GM18867 (cell line): ENCODE data around the gene EHD2.
A peak's percentile ranks its signal among the peaks of the same experiment; 100 is the strongest.
"Not testable (repeated sequence)": the region's sequence is repeated elsewhere in the genome, so short reads cannot be mapped to it uniquely, and the experiment has no call there.

Experiments
- ATAC-seq: cut with Tn5 transposase; IDR thresholded peaks from one replicate; pipeline ENCODE4 v1.9.1; 2021; ENCODE audit warnings: mild to moderate bottlenecking, moderate library complexity; ENCODE audit not compliant: unreplicated experiment

Gene EHD2

DNA sequence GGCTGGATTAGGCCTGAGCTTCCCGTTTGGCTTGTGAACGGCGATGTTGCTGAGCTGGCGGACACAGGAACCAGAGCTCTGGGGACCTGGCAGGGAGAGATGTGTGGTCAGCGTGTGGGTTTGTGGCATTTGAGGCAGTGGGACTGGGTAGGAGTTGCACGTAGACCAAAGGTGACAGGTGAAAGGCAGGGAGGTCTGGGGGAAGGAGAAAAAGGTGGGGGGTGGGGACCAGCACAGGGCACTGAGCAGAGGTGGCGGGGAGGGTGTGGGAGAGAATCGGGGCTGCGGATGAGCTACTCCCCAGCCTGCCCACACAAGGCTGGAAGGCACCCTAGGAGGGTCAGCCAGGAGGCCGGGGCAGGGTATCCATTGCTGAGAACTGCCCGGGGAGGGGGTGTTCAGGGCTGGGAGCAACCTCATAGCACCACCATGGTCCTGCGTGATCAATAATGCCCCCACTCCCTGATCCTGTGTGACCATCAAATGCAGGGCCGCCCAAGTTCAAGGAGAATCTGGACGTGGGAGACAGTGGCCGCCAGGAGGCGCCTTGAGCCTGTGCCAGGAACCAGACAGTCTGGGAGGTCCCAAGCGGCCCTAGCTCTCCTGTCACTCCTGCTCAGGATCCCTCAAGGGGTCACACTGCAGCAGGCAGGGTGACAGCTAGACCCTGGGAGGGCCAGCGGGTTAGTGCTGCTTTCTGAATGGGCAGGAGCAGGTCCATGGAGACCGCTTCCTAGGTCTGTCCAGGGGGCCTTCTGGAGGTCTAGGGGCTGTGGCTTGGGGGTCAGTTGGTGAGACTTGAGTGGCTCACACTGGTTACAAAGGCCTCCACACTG, 52.5 kb downstream of the EHD2 start:
- ATAC-seq, result no peak

- ATAC-seq, result no peak
These were observed 53.1 kb downstream of the EHD2 start for GRCh38 chr19:47766359-47766620.

- no peak for ATAC-seq
These were observed 53.4 kb downstream of the EHD2 start for GRCh38 chr19:47766670-47767069.

- no peak for ATAC-seq
These were observed 54.1 kb downstream of the EHD2 start for GRCh38 chr19:47767349-47767748.

- no peak for ATAC-seq
These were observed 55.4 kb downstream of the EHD2 start for GRCh38 chr19:47768604-47769003.

DNA sequence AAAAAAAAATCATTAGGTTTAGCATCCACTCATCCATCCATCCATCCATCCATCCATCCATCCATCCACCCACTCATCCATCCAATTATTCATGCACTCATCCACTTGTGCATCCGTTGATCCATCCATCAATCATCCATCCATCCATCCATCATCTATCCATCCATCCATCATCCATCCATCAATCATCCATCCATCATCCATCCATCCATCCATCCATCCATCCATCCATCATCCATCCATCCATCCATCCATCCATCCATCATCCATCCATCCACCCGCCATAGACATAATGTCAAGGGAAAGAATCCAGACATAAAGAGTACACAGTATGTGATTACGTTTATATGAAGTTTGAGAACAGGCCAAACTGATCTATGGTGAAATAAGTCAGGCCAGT, 56.3 kb downstream of the EHD2 start:
- no peak for ATAC-seq

GRCh38 chr19:47771291-47771690, 58.1 kb downstream of the EHD2 start:
- not testable (repeated sequence) for ATAC-seq

GRCh38 chr19:47776568-47776967, 63.3 kb downstream of the EHD2 start:
- no peak for ATAC-seq

- ATAC-seq, result not testable (repeated sequence)
These were observed 64.2 kb downstream of the EHD2 start for GRCh38 chr19:47777245-47778048.

DNA sequence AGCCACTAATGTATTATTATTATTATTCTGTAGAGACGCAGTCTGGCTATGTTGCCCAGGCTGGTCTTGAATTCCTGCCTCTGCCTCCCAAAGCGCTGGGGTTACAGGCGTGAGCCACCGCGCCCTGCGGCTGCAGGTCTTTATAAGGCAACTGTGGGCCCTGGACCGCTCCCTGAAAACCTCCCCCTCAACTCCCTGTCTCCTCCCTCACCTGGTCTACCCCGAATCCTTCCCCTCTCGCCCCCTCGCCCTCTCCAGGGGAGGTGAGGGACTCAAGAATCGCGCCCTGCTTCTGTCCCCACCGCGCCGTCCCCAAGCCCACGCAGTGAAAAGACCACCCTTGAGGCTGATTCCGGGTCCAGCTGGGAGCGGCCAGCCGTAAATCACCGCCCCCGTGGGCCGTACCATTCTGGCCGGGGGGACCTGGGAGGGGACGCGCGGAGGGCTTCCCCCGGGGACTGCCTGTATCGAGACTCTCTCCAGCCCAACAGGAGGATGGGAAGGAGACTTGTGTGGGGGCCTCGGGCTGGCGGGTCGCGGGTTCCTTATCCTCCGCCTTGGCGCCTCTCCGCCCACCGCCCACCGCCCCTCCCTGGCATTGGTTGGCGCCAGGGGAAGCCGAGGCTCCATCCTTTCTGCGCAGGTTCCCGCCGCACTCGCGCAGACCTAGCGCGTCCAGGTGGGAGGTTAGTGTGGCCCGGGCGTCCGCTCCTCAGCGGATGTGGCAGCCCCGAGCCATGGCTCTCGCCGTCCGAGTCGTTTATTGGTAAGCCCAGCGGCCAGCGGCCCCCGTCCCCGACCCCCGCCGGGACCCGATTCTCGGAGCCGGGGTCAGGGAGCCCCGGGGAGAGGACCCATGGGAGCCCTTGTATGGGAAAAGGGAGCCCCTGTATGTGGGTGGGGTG, 65.1 kb downstream of the EHD2 start, which contains the start of gene SELENOW:
SELENOW (plus strand) TSS at position 655 of the 905 bp plus-strand sequence; CDS start at position 738, 83 bp downstream.
- peak; percentile 76 for ATAC-seq

DNA sequence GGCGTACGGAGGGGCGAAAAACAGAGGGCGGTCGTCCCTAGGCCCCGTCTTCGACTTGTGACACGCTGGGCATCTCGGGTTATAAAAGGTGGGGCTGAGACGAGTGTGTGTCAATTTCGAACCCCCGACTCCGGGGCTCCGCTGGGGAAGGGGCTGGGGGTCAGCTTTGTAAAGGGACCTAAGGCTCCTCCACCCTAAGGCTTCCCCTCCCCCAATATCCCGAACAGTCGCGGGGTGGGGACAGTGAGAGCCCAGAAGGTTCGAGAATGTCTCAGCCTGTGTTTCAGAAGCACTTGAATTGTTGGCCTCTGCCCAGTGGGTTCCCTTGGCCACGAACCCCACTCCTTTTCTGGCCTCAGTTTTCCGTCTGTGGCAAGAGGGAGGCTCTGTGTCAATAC, 65.7 kb downstream of the EHD2 start:
- no peak for ATAC-seq

GRCh38 chr19:47779524-47780214, 66.4 kb downstream of the EHD2 start:
- ATAC-seq, result no peak

DNA sequence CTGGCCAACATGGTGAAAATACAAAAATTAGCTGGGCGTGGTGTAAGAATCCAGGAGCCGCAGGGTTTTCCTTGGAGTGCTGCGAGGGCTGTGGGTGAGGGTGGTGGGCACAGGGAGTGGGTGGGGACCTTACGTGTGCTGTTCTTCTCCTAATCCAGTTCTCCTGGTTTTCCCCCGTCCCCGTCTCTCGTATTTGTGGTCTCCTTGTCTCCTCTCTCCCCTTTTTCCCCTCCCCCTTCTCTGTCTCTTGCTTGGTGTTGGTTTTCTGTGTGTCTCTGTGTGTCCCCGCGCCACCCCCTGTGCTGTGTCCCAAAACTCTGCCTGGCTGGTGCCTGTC, 67.0 kb downstream of the EHD2 start:
- no peak for ATAC-seq

GRCh38 chr19:47781590-47782262, 68.5 kb downstream of the EHD2 start:
- no peak for ATAC-seq

DNA sequence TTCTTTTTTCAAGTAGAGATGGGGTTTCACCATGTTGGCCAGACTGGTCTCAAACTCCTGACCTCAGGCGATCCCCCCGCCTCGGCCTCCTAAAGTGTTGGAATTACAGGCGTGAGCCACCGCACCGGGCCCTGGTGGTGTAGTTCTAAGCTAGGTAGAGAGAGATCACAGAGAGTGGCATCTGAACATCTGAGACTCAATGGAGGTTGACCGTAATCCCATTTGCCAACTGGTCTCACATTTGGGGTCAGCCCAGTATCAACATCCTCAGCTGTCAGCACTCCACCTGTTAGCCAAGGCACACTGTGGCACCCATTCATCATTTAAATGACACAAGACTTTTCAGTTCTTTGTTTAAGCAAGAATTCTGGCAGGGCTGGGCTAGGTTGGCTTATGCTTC, 73.3 kb downstream of the EHD2 start:
- ATAC-seq, result no peak

DNA sequence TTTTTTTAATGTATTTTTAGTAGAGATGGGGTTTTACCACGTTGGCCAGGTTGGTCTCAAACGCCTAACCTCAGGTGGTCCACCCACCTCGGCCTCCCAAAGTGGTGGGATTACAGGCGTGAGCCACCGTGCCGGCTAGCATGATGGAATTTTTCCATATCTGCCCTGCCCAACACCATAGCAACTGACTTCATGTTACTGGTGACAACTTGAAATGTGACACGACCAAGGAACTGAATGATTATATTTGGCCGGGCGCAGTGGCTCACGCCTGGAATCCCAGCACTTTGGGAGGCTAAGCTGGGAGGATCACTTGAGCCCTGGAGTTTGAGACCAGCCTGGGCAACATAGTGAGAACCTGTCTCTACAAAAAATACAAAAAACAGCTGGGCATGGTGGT, 74.1 kb downstream of the EHD2 start:
- not testable (repeated sequence) for ATAC-seq

- ATAC-seq, result not testable (repeated sequence)
These were observed 76.6 kb downstream of the EHD2 start for GRCh38 chr19:47789811-47790210.

DNA sequence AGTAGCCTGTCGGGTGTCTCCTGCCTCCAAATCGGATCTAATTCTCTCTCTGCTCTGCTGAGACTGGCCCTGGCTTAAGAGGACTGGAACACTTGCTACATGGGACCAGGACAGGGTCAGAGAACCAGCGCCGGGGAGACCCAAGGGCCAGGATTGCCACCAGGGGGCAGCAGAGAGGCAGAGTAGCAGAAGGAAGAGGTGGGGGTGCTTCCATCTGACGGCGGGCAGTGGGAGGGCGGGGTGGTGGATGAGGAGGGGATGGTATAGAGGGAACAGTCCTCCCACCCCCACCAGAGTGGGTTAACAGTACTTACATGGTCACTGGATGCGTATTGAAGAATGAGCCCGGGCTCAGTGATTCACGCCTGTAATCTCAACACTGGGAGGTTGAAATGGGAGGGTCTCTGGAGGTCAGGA, 77.2 kb downstream of the EHD2 start:
- ATAC-seq, result no peak

DNA sequence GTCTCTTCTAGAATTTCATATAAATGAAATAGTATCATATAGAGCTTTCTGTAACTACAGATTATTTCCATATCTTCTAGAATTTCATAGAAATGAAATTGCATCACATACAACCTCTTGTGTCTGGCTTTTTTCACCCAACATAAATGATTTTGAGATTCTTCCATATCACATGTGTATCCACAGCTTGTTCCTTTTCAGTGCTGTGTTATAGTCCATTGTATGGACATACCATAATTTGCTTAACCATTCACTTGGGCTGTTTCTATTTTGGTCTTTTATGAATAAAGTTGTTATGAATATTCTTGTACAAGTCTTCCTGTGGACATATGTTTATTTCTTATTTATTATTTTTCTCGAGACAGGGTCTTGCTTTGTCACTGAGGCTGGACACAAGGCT, 79.4 kb downstream of the EHD2 start:
- ATAC-seq, result no peak
